Neural crest cell (in vitro differentiated cells): ENCODE data around the gene CHD6. TPM values are rescaled to one million over a fixed set of nuclear protein-coding genes. Genes with fewer than 3 reads are reported as not detected.

Experiments used
- DNase-seq: peaks from one replicate; pipeline ENCODE4 v3.0.0; 2021; ENCODE audit warnings: low read depth, mixed read lengths, low spot score
- H3K27ac Mint-ChIP-seq: one replicate; pipeline ENCODE4 v1.8.0; 2021; ENCODE audit warnings: mild to moderate bottlenecking, mixed read lengths; ENCODE audit not compliant: unreplicated experiment
- H3K27me3 Mint-ChIP-seq: 2 replicates; pipeline ENCODE4 v1.8.0; 2021; ENCODE audit warnings: low read depth, mild to moderate bottlenecking, mixed read lengths
- H3K36me3 Mint-ChIP-seq: 2 replicates; pipeline ENCODE4 v1.8.0; 2021; ENCODE audit warnings: low read depth, mild to moderate bottlenecking, mixed read lengths
- H3K4me1 Mint-ChIP-seq: 2 replicates; pipeline ENCODE4 v1.8.0; 2021; ENCODE audit warnings: mixed read lengths
- H3K4me3 Mint-ChIP-seq: one replicate; pipeline ENCODE4 v1.8.0; 2021; ENCODE audit warnings: mild to moderate bottlenecking, mixed read lengths
- H3K9me3 Mint-ChIP-seq: 2 replicates; pipeline ENCODE4 v1.8.0; 2021; ENCODE audit warnings: mixed read lengths
- total RNA-seq: library from RNA; stranded (reverse); gene quantifications from 2 replicates; pipeline ENCODE4 v1.2.1, GENCODE V29; 2021
- TF ChIP-seq, protein P1 (sequence below): fragments of 200-600 bp; sonication (generic); conservative IDR thresholded peaks from 2 replicates; pipeline ENCODE4 v1.5.0; 2021; ENCODE audit warnings: antibody characterized with exemption, mild to moderate bottlenecking

Gene CHD6
- total RNA-seq, 1 donor from 2014 or later = 51.2 TPM

DNA sequence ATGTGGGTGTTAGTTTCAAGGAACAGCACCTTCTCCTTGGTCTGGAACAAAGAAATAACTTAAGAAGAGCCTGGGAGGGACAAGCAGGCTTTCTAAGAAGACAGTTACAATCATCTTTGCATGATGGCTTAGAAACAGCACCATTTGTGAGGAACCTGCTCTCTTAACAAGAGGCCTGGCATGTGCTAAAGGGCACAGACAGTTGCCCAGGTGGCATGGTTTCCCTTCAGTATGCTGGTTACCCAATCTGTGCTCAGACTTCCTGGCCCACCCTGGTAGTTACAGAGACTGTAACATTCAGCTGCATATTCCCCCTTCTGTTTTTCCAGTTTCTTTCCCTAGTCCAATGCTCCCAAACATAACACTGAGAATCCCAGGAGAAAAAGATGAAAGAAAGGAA, 84.0 kb downstream of the CHD6 start:
- Mint-ChIP-seq H3K4me3 (no peak overlapping the region), H3K4me1 (no peaks in the 10 kb centered on the region), H3K27me3 (no peaks in the 10 kb centered on the region), H3K36me3 (peaks cover 27% of the 10 kb centered on the region), H3K27ac (no peak overlapping the region), H3K9me3 (peaks cover 4% of the 10 kb centered on the region)
- DNase-seq = no peak
- TF ChIP-seq, protein P1, sequence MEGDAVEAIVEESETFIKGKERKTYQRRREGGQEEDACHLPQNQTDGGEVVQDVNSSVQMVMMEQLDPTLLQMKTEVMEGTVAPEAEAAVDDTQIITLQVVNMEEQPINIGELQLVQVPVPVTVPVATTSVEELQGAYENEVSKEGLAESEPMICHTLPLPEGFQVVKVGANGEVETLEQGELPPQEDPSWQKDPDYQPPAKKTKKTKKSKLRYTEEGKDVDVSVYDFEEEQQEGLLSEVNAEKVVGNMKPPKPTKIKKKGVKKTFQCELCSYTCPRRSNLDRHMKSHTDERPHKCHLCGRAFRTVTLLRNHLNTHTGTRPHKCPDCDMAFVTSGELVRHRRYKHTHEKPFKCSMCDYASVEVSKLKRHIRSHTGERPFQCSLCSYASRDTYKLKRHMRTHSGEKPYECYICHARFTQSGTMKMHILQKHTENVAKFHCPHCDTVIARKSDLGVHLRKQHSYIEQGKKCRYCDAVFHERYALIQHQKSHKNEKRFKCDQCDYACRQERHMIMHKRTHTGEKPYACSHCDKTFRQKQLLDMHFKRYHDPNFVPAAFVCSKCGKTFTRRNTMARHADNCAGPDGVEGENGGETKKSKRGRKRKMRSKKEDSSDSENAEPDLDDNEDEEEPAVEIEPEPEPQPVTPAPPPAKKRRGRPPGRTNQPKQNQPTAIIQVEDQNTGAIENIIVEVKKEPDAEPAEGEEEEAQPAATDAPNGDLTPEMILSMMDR = no peak

DNA sequence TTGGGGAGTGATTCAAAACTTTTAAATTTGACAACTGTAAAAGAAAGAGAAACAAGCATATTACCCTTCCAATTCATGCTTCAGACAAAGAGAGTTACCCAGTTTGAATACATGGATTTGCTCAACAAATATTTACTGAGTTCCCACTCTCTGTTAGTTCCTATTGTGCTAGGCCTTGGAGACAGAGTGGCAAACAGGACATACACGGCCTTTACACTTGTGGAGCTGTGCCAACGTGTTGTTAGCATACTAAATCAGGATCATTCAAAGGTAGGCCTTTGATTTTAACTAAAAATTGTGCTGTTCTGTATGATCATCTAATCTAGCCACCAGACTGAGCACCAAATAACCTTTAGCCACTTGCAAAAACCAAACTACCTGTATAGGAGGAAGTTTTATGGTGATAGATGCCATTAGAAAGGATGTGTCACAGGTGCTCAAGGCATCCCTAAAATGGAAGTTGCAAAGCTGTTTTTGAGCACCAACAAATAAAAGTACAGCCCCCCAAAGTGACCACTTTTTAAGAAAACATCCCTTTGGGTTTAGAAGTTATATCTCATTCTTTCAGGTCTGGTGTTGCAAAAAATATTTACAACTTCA, 84.5 kb downstream of the CHD6 start:
- H3K9me3 Mint-ChIP-seq = peaks cover 4% of the 10 kb centered on the region
- peak overlapping the region; percentile 15 for H3K27ac Mint-ChIP-seq
- no peaks in the 10 kb centered on the region for H3K27me3 Mint-ChIP-seq
- H3K4me1 Mint-ChIP-seq = no peaks in the 10 kb centered on the region
- DNase-seq = no peak
- H3K36me3 Mint-ChIP-seq = peaks cover 21% of the 10 kb centered on the region
- H3K4me3 Mint-ChIP-seq = no peak overlapping the region
- TF ChIP-seq, protein P1 = no peak

DNA sequence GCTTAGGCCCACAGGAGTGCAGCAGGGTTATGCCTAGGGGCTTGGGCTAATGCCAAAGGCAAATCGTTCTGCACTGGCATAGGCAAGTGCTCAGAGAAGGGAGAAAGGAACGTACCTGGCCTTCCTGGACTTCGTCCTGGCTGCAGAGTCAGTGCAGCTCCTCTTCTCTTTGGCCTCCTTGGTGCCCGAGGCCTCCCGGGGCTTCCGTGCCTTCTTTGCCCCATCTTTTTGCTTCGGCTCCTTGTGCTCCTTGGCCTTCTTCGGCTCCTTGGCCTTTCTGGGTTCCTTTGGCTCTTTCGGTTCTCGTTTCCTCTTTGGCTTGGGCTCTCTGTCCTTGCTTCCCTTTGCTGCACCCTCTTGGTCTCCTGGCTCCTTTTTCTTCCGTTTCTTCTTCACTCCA, 85.2 kb downstream of the CHD6 start:
- no peaks in the 10 kb centered on the region for H3K4me1 Mint-ChIP-seq
- H3K27me3 Mint-ChIP-seq = no peaks in the 10 kb centered on the region
- TF ChIP-seq, protein P1 = no peak
- H3K9me3 Mint-ChIP-seq = peaks cover 4% of the 10 kb centered on the region
- peaks cover 20% of the 10 kb centered on the region for H3K36me3 Mint-ChIP-seq
- DNase-seq = no peak
- H3K27ac Mint-ChIP-seq = peak overlapping the region; percentile 15
- no peak overlapping the region for H3K4me3 Mint-ChIP-seq

DNA sequence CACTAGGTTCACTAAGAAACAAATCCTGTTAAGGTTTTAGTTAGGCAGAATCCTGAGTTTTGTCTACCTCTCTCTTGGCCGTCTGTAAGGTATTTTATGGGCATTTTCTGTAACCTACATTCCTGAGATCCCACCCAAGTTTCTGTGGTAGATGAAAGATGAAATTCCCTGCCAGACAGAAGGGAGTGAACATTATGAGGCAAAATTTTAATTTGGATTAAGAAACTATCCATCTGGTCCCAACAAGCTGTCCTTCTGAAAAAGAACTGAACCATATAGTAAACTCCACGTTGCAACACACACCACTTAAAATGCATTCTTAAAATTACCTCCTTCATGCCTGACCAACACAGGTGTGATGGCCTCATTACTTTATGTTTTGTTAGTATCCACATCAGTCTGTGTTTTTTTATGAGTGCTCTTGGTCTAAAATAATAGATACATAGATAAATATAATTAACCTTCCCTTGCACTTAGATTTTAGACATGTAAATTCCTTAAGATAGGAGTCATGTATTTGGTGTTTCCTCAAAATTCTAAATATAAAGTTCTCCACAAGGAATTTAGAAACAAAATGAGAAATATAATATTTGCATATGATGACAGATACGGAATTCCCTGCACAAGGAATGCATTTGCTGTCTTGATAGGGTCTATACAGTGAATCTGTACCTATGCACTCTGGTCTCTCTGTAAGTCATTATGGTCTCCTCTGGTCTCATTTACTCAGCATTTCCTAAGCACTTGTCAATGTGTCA, 86.5 kb downstream of the CHD6 start:
- no peak overlapping the region for H3K4me3 Mint-ChIP-seq
- DNase-seq = no peak
- no peaks in the 10 kb centered on the region for H3K9me3 Mint-ChIP-seq
- no peaks in the 10 kb centered on the region for H3K4me1 Mint-ChIP-seq
- H3K27me3 Mint-ChIP-seq = no peaks in the 10 kb centered on the region
- peaks cover 13% of the 10 kb centered on the region for H3K36me3 Mint-ChIP-seq
- TF ChIP-seq, protein P1 = no peak
- no peak overlapping the region for H3K27ac Mint-ChIP-seq

DNA sequence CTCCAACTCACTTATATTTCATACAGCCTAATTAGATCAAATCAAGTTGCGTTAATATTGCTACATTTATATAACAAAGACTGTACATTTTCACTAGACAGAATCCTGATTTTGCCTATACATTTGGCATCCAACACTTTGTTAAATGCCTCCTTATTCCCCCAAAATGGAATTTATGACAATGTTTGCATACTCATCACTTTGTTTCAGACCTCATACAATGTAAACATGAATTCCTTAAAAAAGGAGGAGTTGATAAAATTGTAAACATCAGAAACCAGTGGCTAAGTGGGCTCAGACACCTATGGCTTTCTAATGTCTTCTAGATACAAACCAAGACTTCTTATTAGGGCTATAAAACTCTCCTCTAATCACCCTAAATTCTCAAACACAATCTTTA, 87.3 kb downstream of the CHD6 start:
- TF ChIP-seq, protein P1 = no peak
- Mint-ChIP-seq H3K9me3 (no peaks in the 10 kb centered on the region), H3K4me1 (no peaks in the 10 kb centered on the region), H3K27me3 (no peaks in the 10 kb centered on the region), H3K27ac (no peak overlapping the region), H3K4me3 (no peak overlapping the region), H3K36me3 (peaks cover 13% of the 10 kb centered on the region)
- no peak for DNase-seq
